HCEC 1CT (cell line): ENCODE measurements around the gene SHROOM1.
"Not testable (repeated sequence)": the region's sequence is repeated elsewhere in the genome, so short reads cannot be mapped to it uniquely, and the experiment has no call there.

Experiments
- DNase-seq: peaks from one replicate; pipeline ENCODE4 v3.0.0-alpha.2; 2017

The SHROOM1 gene

DNA sequence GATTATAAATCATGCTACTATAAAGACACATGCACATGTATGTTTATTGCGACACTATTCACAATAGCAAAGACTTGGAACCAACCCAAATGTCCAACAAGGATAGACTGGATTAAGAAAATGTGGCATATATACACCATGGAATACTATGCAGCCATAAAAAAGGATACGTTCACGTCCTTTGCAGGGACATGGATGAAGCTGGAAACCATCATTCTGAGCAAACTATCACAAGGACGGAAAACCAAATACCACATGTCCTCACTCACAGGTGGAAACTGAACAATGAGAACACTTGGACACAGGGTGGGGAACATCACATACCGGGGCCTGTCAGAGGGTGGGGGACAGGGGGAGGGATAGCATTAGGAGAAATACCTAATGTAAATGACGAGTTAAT lies 24.6 kb downstream of the SHROOM1 start:
- not testable (repeated sequence) for DNase-seq

DNA sequence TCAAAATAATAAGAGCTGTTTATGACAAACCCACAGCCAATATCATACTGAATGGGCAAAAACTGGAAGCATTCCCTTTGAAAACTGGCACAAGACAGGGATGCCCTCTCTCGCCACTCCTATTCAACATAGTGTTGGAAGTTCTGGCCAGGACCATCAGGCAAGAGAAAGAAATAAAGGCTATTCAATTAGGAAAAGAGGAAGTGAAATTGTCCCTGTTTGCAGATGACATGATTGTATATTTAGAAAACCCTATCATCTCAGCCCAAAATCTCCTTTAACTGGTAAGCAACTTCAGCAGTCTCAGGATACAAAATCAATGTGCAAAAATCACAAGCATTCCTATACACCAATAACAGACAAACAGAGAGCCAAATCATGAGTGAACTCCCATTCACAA lies 26.2 kb downstream of the SHROOM1 start:
- not testable (repeated sequence) for DNase-seq

DNA sequence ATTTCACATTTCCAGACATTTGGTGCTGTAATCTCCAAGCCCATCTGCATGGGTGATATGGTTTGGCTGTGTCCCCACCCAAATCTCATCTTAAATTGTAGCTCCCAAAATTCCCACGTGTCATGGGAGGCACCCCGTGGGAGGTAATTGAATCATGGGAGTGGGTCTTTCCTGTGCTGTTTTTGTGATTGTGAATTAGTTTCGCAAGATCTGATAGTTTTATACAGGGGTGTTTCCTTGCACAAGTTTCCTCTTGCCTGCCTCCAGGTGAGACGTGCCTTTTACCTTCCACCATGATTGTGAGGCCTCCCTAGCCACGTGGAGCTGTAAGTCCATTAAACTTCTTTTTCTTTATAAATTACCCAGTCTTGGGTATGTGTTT lies 27.8 kb downstream of the SHROOM1 start:
- DNase-seq, result not testable (repeated sequence)

DNA sequence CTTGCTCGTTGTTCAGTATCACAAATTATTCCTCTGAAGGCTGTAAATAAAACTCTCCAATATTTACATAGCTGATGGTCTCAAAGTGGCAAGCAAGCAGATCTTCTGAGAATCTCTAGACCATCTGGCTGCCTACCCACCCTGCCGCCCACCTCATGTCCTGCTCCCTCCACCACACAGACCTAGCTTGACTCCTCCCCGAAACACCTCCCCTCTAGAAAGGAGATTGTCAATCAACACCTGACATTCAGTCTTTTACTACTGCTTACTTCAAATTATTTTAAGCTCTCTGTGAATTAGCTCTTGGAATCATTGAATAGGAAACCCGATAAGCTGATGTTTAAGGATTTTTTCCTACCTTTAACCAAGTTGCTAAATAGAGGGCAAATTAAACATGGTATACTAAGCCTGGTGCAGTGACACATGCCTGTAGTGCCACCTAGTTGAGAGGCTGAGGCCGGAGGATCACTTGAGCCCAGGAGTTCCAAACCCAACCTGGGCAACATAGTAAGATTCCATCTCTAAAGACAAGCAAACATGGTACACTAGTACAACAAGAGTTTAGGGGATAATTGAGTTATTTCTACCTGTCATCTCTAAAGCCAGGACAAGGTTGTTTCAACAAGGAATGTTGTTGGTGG lies 28.3 kb downstream of the SHROOM1 start:
- DNase-seq, result no peak

DNA sequence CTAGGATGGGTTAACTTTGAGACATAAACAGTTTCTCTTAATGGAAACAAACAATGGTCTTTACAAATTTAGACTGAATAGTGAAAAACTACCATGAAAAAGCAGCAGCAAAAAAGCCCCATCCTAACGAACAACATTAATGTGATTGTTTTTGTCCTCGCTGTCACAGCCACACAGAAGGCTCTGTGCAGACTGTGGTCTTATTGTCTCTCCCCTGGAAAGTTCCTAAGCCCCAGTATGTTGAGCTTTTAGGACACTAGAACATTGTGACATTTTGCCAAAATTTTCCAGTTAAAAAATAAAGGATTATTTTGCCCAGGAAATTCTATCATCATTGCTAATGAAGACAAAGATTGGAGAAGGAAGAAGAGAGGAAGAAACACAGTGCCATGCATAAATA lies 29.9 kb downstream of the SHROOM1 start:
- no peak for DNase-seq

DNA sequence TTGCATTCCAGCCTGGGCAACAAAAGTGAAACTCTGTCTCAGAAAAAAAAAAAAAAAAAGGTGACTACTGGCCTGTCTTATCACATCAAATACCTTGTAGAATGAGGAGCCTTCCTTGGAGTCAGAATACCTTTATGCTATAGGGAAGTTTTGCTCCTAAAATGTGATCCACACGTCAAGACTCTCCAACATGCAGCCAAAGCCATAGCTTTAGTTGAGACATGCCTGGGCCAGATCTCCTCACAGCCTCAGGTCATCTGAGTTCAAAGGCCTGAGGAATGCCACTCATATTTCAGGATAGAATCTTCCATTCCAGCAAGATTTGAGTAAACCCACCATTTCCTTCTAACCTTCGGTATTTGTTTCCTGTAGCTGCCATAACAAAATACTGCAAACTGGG lies 31.1 kb downstream of the SHROOM1 start:
- DNase-seq, result no peak

DNA sequence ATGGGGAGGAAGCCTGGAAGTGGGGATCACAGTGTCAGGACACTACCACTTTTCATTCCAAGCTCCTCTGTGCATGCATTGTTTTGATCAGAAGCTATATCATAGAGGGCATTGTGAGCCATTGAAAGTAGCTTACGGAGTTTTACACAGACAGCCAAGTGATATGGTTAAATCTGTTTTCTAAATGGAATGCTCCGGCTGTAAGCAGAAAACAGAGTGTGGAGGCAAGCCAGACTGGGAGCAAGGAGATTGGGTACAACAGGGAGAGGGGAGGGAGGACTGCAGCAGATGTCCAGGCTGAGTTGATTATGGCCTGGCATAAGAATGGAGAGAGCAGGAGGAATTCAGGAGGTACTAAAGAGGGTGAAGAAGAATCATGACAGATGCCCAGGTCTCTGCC lies 32.8 kb downstream of the SHROOM1 start:
- DNase-seq, result no peak

DNA sequence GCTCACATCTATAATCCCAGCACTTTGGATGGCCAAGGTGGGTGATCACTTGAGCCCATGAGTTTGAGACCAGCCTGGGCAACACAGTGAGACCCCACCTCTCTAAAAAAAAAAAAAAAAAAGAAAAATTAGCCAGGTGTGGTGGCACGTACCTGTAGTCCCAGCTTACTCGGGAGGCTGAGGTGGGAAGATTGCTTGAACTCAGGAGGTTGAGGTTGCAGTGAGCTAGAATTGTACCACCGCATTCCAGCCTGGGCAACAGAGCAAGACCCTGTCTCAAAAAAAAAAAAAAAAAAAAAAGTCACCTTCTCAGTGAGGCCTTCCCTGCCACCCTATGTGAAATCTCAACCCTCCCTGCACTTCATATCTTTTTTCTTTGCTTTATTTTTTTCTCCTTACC lies 39.4 kb downstream of the SHROOM1 start:
- no peak for DNase-seq

DNA sequence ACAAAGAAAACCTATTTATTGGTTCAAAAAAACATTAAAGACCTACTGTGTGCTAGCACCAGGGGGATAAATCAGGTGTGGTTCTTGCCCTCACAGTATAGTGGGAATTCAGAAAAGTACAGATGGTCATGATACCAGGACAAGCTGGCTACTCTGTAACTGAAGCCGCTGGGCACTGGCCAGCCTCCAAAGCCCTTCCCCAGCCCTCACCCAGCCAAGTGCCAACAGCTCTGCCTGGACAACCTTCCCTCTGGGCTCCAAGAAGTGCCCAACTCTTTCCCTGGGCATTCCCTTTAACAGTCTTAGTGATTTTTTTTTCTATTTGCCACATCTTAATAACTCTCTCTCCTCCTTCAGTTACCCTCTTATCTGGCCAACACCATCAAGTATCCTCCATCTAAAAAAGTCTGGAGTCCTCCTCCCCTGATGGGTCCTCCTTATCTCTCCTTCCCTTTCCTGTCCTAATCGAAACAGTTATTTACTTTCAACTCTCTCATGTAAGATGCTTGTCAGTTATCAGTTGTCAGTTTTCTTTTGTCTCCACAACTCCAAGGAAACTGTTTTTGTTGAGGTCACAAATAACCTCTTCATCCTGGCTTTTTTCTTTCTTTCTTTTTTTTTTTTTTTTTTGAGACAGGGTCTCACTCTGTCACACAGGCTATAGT lies 40.1 kb downstream of the SHROOM1 start:
- no peak for DNase-seq

DNA sequence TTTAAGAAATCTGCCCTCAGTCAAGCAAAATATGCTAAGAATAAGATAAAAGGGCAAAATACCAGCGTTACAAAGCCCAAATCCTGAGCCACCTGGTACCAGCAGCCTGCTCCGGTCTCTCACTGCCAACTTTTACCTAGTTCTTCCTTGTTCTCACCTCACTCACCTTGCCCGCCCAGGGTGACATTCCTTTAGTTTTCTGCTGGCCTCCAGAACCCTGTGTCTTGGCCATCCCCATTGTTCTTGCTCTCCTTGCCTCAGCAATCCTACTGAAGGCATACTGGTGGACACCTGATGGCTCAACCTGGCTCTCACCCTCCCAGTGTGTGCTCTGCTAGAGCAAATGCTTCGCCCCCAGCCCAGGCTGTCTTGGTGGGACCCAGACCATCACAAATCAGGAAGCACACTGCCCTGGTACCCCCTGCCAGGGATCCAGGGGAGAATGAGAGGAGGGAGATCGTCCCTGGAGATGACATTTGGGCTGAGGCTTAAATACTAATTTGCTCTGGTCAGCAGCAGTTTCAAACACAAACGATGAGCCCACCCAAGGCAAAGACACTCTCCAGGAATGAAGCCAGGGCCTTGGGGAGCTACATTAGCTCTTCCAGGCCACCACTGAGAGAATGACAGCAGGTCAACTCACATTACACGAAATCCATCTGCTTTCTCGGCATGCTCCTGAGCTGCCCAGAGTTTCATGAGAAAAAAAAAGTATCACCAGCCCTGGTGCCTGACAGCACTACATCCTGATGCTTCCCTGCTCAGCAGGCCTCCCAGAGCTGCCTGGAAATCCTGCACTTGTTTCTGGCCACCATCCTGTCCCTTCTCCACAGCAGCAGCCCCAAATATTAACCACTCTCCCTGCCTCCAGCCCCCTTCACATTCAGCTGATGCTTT lies 41.2 kb downstream of the SHROOM1 start:
- DNase-seq, result no peak

DNA sequence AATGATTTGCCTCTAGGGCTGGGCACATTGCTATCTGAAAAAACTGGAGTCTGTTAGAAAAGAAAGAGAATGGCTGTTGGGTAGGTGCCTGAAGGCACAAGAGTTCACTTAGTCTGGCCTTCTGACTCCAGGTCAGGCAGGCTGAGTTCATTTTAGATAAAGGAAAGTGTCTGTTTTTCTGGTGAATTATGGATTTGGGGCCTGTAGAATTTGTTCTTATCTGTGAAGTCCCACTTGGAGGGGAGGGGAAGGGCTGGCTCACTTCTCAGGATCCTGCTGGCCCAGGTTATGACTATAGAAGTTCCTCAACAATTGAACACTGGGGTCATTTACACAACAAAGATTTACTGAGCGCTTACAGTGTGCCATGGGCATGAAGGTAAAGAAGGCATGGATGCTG lies 41.9 kb downstream of the SHROOM1 start:
- DNase-seq, result no peak

DNA sequence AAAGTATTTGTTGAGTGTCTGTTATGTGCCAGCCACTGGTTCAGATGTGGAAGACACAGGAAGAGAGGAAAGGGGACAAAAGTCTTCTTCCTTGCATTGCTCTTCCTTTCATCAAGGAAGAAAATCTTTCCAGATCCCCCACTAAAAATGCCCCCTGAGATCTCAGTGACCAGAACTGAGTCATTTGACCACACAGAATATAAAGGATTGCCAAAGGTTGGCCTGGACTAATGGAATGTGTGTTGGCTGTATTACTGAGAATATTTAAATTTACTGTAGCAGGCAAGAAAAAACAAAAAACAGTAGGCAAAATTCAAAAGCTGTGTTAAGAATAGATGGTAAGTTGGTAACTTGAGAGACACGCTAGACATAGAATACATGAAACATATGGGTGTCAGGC lies 43.4 kb downstream of the SHROOM1 start:
- DNase-seq, result peak; percentile 27

DNA sequence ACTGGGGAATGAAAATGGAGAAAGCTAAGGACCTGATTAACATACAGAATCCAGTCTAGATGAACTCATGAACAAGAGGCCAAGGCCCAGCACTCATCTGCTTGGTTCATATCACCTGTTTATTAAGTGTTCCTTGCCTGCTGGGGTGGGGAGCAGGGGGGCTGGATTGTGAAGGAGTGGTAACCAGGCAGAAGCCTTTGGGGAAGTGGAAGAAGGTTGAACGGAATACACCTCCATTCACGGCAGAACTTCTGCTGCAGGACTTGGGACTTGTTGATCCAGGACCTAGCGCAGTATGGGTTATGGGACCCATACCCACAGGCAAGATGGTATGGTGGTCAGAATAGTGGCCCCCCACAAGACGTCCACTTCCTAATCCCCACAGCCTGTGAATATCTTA lies 44.6 kb downstream of the SHROOM1 start:
- no peak for DNase-seq

DNA sequence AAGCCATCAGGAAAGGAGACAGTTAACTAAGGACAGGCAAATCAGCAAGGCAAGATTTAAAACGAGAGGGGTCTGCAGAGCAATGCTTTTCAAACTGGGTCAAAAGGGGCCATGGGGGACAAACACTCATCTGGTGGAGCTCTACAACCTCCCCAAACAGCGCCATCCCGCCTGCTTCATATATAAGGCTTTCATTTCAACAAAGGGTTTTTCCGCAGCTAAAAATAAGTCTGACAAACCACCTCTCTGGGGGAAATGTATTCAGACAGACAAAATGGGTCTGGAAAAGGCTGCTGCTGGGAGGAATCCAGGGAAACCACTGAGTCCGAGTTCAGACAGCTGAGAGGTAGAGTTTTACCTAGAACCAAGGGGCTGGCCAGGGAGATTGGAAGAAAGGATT lies 45.1 kb downstream of the SHROOM1 start:
- no peak for DNase-seq

DNA sequence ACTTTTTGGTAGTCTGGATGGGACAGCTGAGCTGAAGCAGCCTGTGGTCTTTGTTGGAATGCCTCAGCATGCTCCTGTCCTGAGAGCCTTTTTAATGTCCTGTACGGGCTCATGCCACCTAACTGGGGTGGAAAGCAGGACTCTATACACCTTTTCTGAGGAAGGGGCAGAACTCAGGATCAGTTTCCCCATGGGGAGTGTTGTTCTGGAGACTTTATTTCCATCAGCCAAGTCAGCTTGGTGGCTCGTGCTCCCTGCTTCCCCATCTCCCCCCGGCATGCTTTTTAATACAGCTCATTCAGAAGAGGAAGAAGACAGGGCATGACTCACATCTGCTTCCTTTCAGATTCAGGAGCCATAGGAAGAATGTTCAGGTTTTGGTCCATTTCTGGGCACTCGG lies 48.3 kb downstream of the SHROOM1 start:
- DNase-seq, result peak; percentile 72

DNA sequence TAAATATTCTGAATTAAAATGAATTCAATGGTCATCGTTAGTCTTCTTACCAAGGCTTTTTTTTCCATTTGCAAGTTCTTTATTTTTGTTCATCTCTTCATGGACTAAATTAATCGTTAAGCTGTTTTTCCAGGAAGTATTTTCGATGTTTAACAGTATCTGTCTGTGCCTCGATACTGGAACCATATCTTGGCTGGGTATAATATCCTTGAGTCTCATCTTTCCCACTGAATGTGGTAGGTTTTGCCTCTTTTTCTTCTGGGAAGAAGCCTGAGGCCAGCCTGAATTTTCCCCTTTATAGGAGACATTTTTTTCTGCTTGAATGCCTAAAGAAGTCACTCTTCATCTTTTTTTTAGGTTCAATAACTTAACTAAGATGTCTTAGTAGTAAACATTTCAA lies 49.4 kb downstream of the SHROOM1 start:
- no peak for DNase-seq

DNA sequence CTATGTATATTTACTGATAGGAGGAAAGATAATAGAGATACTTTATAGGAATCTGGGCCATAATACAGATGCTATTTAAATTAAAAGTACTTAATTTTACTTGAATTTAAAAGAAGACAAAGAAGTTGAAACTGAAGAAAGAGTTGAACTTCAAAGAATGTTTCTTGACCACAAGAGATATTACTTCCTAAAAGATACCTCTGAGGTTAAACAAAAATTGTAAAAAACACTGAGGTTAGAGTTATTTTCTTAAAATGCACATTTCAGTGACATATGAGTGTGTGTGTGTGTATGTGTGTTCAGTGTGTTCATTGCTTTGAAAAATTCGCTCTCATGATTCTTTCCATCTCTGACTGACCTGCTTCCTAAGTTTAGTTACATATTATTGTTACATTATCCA lies 49.9 kb downstream of the SHROOM1 start:
- DNase-seq, result no peak

DNA sequence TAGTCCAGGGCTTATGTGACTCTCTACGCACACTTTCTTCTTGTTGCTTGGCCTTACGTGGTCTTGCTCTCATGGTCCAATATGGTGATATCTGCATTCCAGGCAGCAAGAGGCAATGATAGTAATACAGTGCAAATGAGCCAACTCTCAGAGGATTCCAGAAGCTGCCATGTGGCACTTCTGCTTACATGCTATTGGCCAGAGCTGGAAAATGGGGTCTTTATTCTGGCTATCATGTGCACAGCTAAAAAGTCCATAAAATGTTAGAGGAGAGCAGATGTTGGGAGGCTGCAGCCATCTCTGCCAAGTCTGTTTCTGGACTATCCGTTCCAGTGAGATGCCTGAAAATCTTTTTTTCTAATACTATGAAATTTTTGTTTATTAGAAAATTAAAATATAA lies 50.5 kb downstream of the SHROOM1 start:
- DNase-seq, result no peak

DNA sequence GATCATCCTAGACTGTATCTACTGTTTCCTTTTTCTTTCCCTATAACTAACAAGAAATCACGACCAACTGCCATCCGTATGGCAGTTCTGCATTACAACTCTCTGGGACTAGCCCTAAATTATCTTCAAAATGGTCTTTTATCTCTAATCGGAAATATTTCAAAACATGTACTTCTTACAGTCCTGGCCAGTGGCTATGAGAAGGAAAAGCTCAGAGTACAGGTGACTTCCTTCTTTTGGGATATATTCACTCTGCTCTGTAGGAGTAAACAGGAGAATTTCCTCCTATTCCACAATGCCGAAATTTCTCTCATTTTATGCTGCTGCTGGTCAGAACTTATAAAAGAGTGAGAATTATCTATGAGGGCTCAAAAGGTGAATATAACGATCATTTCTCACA lies 51.6 kb downstream of the SHROOM1 start:
- DNase-seq, result no peak

DNA sequence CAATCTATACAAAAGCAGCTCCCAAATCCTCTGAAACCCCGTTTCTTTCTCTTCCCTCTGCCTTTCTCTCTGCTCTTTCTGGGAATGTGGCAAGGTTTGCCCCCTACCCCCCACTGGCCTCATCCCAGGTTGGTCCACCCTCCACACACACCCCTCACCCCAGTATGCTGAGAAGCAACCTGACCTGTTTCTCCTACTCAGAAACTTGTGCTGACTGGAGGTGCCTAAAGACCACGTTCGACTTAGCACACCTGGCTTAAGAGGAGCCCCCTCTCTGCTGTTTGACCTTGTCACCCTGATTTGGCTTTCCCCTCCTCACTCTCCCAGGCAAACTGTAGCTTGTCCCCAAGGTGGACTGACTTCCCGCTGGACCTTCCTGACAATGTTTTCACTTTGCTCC lies 52.3 kb downstream of the SHROOM1 start:
- DNase-seq, result no peak

DNA sequence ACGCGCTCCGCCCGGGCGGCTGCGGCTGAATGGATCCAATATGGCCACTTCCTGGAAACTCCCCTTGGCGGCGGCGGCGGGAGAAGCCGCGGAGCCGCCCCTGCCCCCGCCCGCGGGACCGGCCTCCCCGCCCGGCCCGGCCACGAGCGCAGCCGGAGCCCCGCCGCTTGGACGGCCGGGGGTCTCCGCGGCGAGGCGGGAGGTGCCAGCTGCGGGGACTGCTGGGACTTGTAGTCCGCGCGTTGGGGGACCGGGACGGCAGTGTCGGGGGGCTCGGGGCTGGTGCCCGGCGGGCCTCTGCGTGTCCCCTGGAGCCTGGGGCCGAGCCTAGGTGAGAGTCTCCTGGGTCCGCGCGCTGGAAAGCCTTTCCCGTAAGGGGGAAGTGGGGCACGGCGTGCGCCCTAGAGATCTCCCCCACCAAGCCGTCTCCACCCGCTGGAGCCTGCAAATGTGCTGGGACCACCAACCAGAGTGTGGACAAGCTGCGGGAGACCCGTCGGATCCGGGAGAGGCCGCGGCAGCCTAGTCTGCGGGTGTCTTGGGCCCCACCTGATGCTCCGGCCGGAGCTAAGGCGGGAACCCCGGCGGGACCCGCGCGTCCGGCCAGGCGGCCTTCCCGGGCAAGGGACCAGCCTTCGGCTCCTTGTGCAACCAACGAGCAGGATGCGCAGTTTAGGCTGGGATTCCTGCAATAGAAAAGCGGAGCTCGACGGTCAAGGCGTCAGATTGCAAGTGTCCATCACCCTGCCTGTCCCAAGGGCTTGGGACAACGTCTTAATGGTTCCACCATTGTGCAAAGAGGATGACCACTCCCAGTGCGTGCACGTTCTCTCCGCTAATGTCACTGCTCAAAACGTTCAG lies 53.0 kb downstream of the SHROOM1 start, which contains the start of gene SEPTIN8:
Gene SEPTIN8, minus strand, starts transcription at position 31 of the 861 bp plus-strand sequence. CDS start 102 bp downstream, outside the sequence.
- DNase-seq, result peak; percentile 30

DNA sequence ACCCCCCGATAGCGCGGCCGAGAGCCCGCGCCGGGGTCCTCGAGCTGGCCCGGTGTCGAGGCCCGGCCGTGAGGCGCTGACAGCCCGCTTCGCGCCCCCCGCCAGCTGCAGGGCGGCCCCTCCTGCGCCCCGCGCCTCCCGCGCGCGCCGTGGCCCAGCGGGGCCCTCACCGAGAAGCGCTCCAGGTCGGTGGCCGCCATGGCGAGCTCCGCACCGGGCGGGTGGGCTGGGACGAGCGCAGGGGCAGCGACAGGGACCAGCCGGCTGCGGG lies 53.6 kb downstream of the SHROOM1 start:
- no peak for DNase-seq
